Neural progenitor cell (in vitro differentiated cells): Measurements from ENCODE around the gene ZDHHC1. TPM values are rescaled to one million over a fixed set of nuclear protein-coding genes. Genes with fewer than 3 reads are reported as not detected.

Experiments used
- DNase-seq: peaks from one replicate; pipeline ENCODE4 v3.0.0-alpha.2; 2016; ENCODE audit warnings: low spot score
- H2AFZ ChIP-seq: fragments of 200-600 bp; sonication (generic); replicated peaks from 2 replicates; pipeline ENCODE4 v1.6.1; 2016; ENCODE audit warnings: antibody characterized with exemption
- H3F3A ChIP-seq: fragments of 200-600 bp; sonication (generic); 2 replicates; pipeline ENCODE4 v1.6.1; 2016; ENCODE audit warnings: antibody characterized with exemption, low read depth
- H3K27ac ChIP-seq: fragments of 200-600 bp; sonication (generic); 2 replicates; pipeline ENCODE4 v1.5.1; 2016; ENCODE audit warnings: mild to moderate bottlenecking
- H3K27me3 ChIP-seq: fragments of 200-600 bp; sonication (generic); 2 replicates; pipeline ENCODE4 v1.6.1; 2016; ENCODE audit warnings: mild to moderate bottlenecking, moderate library complexity
- H3K36me3 ChIP-seq: fragments of 200-600 bp; sonication (generic); 2 replicates; pipeline ENCODE4 v1.5.1; 2016
- H3K4me1 ChIP-seq: fragments of 200-600 bp; sonication (generic); 2 replicates; pipeline ENCODE4 v1.6.1; 2016; ENCODE audit warnings: mixed run types
- H3K4me2 ChIP-seq: fragments of 200-600 bp; sonication (generic); 2 replicates; pipeline ENCODE4 v1.6.1; 2016
- H3K4me3 ChIP-seq: fragments of 200-600 bp; sonication (generic); 2 replicates; pipeline ENCODE4 v1.5.1; 2016
- H3K79me2 ChIP-seq: fragments of 200-600 bp; sonication (generic); 2 replicates; pipeline ENCODE4 v1.6.1; 2016; ENCODE audit warnings: low read depth
- H3K9ac ChIP-seq: fragments of 200-600 bp; sonication (generic); 2 replicates; pipeline ENCODE4 v1.6.1; 2016
- H3K9me3 ChIP-seq: fragments of 200-600 bp; sonication (generic); 2 replicates; pipeline ENCODE4 v1.5.1; 2016; ENCODE audit warnings: low read depth
- H4K20me1 ChIP-seq: fragments of 200-600 bp; sonication (generic); 2 replicates; pipeline ENCODE4 v1.6.1; 2016; ENCODE audit warnings: low read depth
- H3K27ac Mint-ChIP-seq: 3 replicates; pipeline ENCODE4 v1.8.0; 2021; ENCODE audit warnings: mixed read lengths
- H3K27me3 Mint-ChIP-seq: 2 replicates; pipeline ENCODE4 v1.8.0; 2022; ENCODE audit warnings: low read depth, mild to moderate bottlenecking, inconsistent platforms, moderate library complexity, mixed read lengths; ENCODE audit not compliant: insufficient read depth
- H3K36me3 Mint-ChIP-seq: 3 replicates; pipeline ENCODE4 v1.8.0; 2021; ENCODE audit warnings: mixed read lengths
- H3K4me1 Mint-ChIP-seq: 3 replicates; pipeline ENCODE4 v1.8.0; 2021; ENCODE audit warnings: mixed read lengths
- H3K4me3 Mint-ChIP-seq: 3 replicates; pipeline ENCODE4 v1.8.0; 2021; ENCODE audit warnings: mild to moderate bottlenecking, moderate library complexity, mixed read lengths
- H3K9me3 Mint-ChIP-seq: 3 replicates; pipeline ENCODE4 v1.8.0; 2020; ENCODE audit warnings: mixed read lengths
- CTCF ChIP-seq: fragments of 200-600 bp; sonication (generic); IDR thresholded peaks from 2 replicates; pipeline ENCODE4 v1.5.1; 2017; ENCODE audit warnings: antibody characterized with exemption, mild to moderate bottlenecking
- EZH2 ChIP-seq: fragments of 200-600 bp; sonication (generic); IDR thresholded peaks from 2 replicates; pipeline ENCODE4 v1.6.1; 2017; ENCODE audit warnings: antibody characterized with exemption, mild to moderate bottlenecking, moderate library complexity
- EZH2phosphoT487 ChIP-seq: fragments of 200-600 bp; sonication (generic); IDR thresholded peaks from 2 replicates; pipeline ENCODE4 v1.6.1; 2017; ENCODE audit warnings: antibody characterized with exemption
- total RNA-seq: library from RNA; depleted of rRNA; stranded (reverse); fragments of >200 nt; gene quantifications from 2 replicates; pipeline ENCODE4 v1.2.3, GENCODE V29; 2015; ENCODE audit warnings: low replicate concordance

ZDHHC1 gene
- total RNA-seq, 1 donor from 2014 or later = 1.5 TPM

DNA sequence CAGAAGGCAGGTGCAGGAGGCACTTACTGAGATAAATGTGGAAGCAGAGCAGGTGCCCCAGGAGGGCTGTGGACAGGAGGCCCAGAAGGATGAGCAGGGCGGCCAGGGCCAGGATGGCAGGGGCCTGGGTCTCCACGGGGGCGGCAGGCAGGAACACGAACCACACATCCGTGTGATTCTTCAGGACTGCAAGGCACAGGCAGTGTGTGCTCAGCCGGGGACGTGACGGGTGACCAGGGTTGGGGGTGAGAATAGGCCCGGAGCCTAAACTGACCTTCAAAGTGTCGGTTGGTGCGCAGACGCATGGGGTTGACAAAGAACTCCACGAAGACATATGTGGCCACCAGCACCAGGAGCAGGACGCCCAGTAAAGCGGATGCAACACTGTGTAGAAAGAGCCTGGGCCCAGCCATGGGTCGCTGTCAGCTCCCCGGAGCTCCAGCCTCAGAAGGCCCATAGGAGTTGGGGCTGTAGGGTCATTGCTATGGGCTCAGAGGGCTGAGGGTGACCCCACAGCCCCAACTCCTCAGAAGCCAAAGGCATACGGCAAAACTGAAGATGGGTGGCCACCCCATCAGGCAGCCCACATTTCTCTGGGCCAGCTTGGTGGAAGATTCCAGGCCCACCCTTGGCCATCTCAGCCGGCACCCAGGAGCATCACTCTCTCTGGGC is 17.6 kb downstream of the ZDHHC1 start:
- Histone ChIP-seq H3K4me1 (peaks cover 41% of the 10 kb centered on the region), H3F3A (peaks cover 32% of the 10 kb centered on the region), H4K20me1 (peaks cover 14% of the 10 kb centered on the region), H3K9ac (no peak overlapping the region), H3K4me3 (no peak overlapping the region), H3K79me2 (no peaks in the 10 kb centered on the region), H3K9me3 (no peaks in the 10 kb centered on the region), H2AFZ (no peak overlapping the region), H3K27ac (no peak overlapping the region), H3K4me2 (no peak overlapping the region), H3K36me3 (no peaks in the 10 kb centered on the region), H3K27me3 (peaks cover 40% of the 10 kb centered on the region)
- Mint-ChIP-seq H3K27me3 (peaks cover 15% of the 10 kb centered on the region), H3K36me3 (peaks cover 2% of the 10 kb centered on the region), H3K9me3 (no peaks in the 10 kb centered on the region), H3K4me1 (peaks cover 26% of the 10 kb centered on the region), H3K27ac (no peak overlapping the region), H3K4me3 (no peak overlapping the region)
- no peak for DNase-seq
- no peak for TF ChIP-seq CTCF
- no peak for TF ChIP-seq EZH2phosphoT487
- TF ChIP-seq EZH2 = no peak

DNA sequence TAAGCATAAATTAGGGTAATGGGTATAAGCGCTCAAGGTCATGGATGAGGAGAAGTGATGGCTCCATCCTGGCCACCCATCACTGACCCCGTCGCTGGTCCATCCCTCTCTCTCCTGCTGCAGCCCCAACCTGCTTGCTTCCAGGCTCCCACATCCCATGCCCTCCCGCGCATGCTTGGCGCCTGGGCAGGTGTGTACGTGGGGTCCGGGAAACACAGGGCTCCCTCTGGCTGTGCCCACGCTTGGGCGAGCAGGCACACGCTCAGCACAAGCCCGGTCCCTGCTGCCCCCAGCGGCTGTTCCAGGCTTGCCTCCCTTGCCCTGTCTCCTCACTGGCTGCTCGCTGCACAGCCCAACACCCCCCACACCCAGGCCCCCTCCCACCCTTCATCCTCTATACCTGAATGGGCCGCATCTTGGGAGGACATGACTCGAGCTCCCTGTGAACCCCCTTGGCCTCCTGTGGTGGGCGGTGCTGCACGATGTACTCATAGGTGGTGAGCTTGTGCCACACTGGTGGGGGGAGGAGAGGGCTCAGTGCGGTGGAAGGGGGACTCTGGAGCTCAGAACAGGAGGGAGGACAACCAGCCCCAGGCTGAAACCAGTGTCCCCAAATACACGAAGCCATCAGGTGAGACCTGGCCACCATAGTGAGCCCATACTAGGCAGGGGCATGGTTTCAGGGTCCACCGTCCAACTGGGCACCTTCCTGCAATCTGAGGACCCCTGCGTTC is 18.3 kb downstream of the ZDHHC1 start:
- Histone ChIP-seq H3K9me3 (no peaks in the 10 kb centered on the region), H3K27me3 (peaks cover 47% of the 10 kb centered on the region), H3K4me3 (no peak overlapping the region), H3K79me2 (no peaks in the 10 kb centered on the region), H3K4me1 (peaks cover 44% of the 10 kb centered on the region), H3K9ac (no peak overlapping the region), H3K27ac (no peak overlapping the region), H3F3A (peaks cover 36% of the 10 kb centered on the region), H4K20me1 (peaks cover 16% of the 10 kb centered on the region), H3K4me2 (no peak overlapping the region), H2AFZ (no peak overlapping the region), H3K36me3 (no peaks in the 10 kb centered on the region)
- no peaks in the 10 kb centered on the region for H3K9me3 Mint-ChIP-seq
- H3K27me3 Mint-ChIP-seq = peaks cover 15% of the 10 kb centered on the region
- peaks cover 22% of the 10 kb centered on the region for H3K4me1 Mint-ChIP-seq
- no peak overlapping the region for H3K4me3 Mint-ChIP-seq
- no peaks in the 10 kb centered on the region for H3K36me3 Mint-ChIP-seq
- no peak for DNase-seq
- TF ChIP-seq EZH2phosphoT487 (no peak), EZH2 (no peak), CTCF (no peak)
- H3K27ac Mint-ChIP-seq = no peak overlapping the region

DNA sequence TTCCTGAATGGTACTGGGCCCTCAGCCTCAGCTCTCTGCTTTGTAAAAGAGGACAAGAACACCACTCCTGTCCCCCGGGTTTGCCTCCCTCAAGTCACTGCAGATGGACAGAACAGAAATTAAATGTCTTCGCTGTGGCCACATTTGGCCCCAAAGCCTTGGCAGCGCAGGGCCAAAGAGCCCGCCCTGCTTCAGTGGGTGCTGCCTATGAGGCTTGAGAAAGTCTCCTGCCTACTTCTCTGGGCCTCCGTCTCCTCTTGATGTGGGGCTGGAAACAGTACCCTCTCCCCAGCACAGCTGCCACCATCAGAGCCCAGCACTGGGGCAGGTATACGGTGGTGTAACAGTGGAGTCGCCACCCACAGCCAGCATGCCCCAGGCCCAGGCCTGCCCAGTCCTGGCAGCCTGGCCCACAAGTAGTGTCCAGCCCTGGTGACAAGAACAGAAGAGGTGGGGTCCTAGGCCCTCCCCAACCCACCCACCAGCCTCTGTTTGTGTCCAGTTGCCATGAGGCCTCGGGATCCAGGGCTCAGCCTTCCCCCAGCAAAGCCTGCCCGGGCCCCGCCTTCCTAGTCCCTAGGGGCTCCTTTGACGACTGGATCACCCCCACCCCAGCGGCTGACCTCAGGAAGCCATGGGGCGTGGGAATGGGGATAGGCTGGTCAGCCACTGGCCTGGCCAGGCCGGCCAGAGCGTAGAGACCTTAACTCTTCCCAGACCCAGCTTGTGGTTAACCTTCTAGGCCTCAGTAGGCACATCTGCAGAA is 19.1 kb downstream of the ZDHHC1 start:
- TF ChIP-seq EZH2 = no peak
- TF ChIP-seq EZH2phosphoT487 = no peak
- TF ChIP-seq CTCF = no peak
- Mint-ChIP-seq H3K36me3 (no peaks in the 10 kb centered on the region), H3K4me1 (peaks cover 27% of the 10 kb centered on the region), H3K4me3 (peak overlapping the region; percentile 71), H3K27me3 (peaks cover 15% of the 10 kb centered on the region), H3K9me3 (no peaks in the 10 kb centered on the region), H3K27ac (peak overlapping the region; percentile 79)
- Histone ChIP-seq H3K4me1 (peaks cover 47% of the 10 kb centered on the region), H3K79me2 (no peaks in the 10 kb centered on the region), H3K9me3 (no peaks in the 10 kb centered on the region), H3K4me3 (no peak overlapping the region), H3K27ac (no peak overlapping the region), H3K36me3 (no peaks in the 10 kb centered on the region), H3K27me3 (peaks cover 55% of the 10 kb centered on the region), H3K4me2 (peak overlapping the region; percentile 60), H3K9ac (no peak overlapping the region), H2AFZ (no peak overlapping the region), H3F3A (peaks cover 40% of the 10 kb centered on the region), H4K20me1 (peaks cover 16% of the 10 kb centered on the region)
- DNase-seq = no peak
